Sigmoid colon (tissue), 4 donors: ENCODE results near the gene B3GALT6.

Source experiments
- CTCF ChIP-seq, 4 experiments: fragments of 450-650 bp in 3 of 4; fragments of 200-600 bp in 1 of 4; IDR thresholded peaks; one replicate each; pipeline ENCODE4 v1.5.1; 2016 to 2019; ENCODE audit warnings: antibody characterized with exemption in 4 of 4, mild to moderate bottlenecking in 3 of 4, moderate library complexity in 2 of 4
- EP300 ChIP-seq, 4 donors: sonication (generic); formaldehyde crosslinking; IDR thresholded peaks; one replicate each; pipeline ENCODE4 v1.6.1; 2017; ENCODE audit warnings: antibody characterized with exemption in 4 of 4
- POLR2AphosphoS5 ChIP-seq, 4 donors: sonication (generic); formaldehyde crosslinking; IDR thresholded peaks; one replicate each; pipeline ENCODE4 v1.6.1; 2017; ENCODE audit warnings: antibody characterized with exemption in 4 of 4

GRCh38 chr1:1280782-1281481, 48.9 kb downstream of the B3GALT6 start:
- no peak for TF ChIP-seq CTCF (IDR thresholded peaks at IDR 0.05)
- TF ChIP-seq POLR2AphosphoS5 (IDR thresholded peaks at IDR 0.05), result no peak
- no peak for TF ChIP-seq EP300 (IDR thresholded peaks at IDR 0.05)
